Gastrocnemius medialis (tissue), 4 donors: ENCODE measurements around the gene HSFX3.

Source experiments
- CTCF ChIP-seq, 5 experiments: fragments of 450-650 bp in 3 of 5; fragments of 200-600 bp in 2 of 5; sonication (generic) in 2 of 5; IDR thresholded peaks in 4 of 5; conservative IDR thresholded peaks in 1 of 5; 1 replicate in 4 of 5; 2 replicates in 1 of 5; pipeline ENCODE4 v1.5.1; 2016 to 2019; ENCODE audit warnings: antibody characterized with exemption in 5 of 5, mild to moderate bottlenecking in 3 of 5, moderate library complexity in 3 of 5
- POLR2A ChIP-seq, 2 donors: fragments of 450-650 bp; IDR thresholded peaks; one replicate each; pipeline ENCODE4 v1.6.1; 2017; ENCODE audit warnings: antibody characterized with exemption in 2 of 2, mild to moderate bottlenecking in 2 of 2, moderate library complexity in 2 of 2

- TF ChIP-seq POLR2A (IDR thresholded peaks at IDR 0.05): no peak
- TF ChIP-seq CTCF (IDR thresholded peaks at IDR 0.05 in 4 of 5, conservative IDR thresholded peaks at IDR 0.05 in 1 of 5): peak in 3 of 5 experiments; percentile 18 to 43 (median 28)
These were observed 22.0 kb downstream of the HSFX3 start for GRCh38 chrX:149527705-149528104.
